Stimulated activated CD4-positive, alpha-beta T cell treated with anti-CD3 and anti-CD28 coated beads, Interleukin-15, amount 100 ng/mL, for 24 hours (primary cell): Measurements from ENCODE around the gene EMC10.
"Not testable (repeated sequence)": the region's sequence is repeated elsewhere in the genome, so short reads cannot be mapped to it uniquely, and the experiment has no call there.

Experiments used
- DNase-seq: peaks from one replicate; pipeline ENCODE4 v3.0.0-alpha.2; 2020

EMC10 gene

DNA sequence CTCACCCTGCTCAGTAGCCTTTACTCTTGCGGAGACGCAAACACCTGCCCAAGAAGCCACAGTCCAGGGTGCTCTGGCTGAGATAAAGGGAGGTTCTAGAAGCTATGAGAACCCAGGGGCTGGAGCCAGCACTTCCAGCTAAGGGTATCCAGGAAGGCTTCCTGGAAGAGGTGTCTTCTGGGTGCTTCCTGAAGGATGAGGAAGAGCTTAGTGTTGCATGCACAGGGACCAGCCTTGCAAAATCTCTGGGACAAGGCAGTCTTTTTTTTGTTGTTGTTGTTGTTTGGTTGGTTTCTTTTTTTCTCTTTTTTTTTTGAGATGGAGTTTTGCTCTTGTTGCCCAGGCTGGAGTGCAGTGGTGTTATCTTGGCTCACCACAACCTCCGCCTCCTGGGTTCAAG, 23.1 kb upstream of the EMC10 start:
- DNase-seq = no peak

- DNase-seq = no peak
Measured at GRCh38 chr19:50455992-50456391, 20.3 kb upstream of the EMC10 start.

DNA sequence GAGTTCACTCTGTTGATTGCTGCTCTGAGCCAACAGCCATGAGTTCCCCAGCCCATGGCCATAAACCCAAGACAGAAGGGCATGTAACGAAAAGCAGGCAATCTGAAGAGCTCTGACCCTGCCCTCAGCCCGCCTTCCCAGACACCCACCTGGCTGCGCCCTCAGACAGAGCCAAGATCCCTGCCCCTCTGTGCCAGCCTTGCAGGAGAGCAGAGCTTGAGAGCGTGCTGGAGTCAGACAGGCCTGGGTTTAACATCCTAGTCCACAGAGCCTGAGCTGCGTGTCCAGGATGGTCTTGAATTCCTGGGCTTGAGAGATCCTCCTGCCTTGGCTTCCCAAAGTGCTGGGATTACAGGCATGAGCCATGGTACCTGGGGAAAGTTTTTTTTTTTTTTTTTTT, 19.0 kb upstream of the EMC10 start:
- DNase-seq = no peak

- no peak for DNase-seq
Measured at GRCh38 chr19:50458396-50459066, 17.8 kb upstream of the EMC10 start.

GRCh38 chr19:50459067-50459456, 17.2 kb upstream of the EMC10 start:
- DNase-seq = no peak

- DNase-seq = no peak
Measured at GRCh38 chr19:50459638-50460037, 16.7 kb upstream of the EMC10 start.

- peak; percentile 28 for DNase-seq
Measured at GRCh38 chr19:50460161-50460765, 16.0 kb upstream of the EMC10 start.

DNA sequence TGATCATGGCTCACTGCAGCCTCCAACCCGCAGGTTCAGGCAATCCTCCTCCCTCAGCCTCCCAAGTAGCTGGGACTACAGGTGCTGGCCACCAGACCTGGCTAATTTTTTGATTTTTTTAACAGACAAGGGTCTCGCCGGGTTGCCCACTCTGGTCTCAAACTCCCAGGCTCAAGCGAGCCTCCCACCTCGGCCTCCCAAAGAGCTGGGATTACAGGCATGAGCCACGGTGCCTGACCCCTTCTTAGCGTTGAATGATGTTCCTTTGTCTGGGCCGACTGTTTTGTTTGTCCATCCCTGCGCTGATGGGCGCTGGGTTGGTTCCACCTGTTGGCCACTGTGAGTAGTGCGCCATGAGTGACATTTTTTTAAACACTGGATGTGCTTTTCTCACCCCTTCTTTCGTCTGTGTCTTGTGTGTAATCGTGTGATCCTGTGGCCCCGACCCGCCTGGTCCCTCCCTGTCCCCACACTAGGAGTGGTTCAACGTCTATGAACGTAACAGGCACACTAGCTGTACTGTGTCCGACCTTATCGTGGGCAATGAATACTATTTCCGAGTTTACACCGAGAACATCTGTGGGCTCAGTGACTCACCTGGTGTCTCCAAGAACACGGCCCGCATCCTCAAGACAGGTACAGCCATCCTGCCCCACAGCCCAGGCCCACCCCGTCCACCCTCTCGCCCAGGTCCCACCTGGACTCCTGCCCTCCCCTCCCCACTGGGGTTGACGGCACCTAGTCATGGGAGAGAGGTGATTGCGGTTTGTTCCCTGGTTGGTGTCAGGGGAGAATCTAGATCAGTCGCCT, 15.0 kb upstream of the EMC10 start:
- DNase-seq = peak; percentile 74

DNA sequence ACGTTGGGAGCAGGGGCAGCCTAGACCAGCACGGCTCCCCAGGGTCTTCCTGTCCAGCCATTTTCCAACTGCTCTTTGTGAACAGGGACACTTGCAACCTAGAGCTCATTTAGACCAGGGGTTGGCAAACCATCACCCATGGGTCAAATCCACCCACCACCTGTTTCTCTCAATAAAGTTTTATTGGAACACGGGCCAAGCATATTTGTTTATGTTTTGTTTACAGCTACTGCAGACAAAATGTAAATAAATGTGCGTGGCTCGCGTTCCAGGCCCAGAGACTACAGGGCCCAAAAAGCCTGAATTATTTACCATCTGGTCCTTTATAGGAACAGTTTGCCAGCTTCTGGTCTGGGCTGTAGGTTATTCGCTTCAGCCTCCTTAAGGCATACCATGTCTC, 13.3 kb upstream of the EMC10 start:
- DNase-seq = no peak

GRCh38 chr19:50464348-50464747, 12.0 kb upstream of the EMC10 start:
- DNase-seq = no peak

DNA sequence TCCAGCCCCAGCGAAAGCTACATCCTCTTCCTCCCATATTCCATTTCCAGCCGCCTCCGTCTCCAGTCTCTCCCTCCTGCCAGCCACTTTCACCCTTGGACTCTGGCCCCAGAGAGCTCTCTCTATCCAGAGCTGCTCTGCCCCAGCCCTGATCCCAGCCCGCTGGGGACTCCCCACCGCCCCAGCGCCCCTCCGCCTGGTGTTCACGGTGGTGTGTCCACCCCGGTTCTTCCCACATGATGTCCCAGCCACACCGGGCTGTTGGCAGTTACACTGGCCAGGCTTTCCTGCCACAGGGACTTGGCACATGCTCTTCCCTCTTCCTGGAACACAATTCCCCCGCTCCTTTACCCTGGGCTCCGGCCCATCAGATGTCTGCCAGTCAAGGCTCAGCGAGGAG, 11.3 kb upstream of the EMC10 start:
- DNase-seq = no peak

DNA sequence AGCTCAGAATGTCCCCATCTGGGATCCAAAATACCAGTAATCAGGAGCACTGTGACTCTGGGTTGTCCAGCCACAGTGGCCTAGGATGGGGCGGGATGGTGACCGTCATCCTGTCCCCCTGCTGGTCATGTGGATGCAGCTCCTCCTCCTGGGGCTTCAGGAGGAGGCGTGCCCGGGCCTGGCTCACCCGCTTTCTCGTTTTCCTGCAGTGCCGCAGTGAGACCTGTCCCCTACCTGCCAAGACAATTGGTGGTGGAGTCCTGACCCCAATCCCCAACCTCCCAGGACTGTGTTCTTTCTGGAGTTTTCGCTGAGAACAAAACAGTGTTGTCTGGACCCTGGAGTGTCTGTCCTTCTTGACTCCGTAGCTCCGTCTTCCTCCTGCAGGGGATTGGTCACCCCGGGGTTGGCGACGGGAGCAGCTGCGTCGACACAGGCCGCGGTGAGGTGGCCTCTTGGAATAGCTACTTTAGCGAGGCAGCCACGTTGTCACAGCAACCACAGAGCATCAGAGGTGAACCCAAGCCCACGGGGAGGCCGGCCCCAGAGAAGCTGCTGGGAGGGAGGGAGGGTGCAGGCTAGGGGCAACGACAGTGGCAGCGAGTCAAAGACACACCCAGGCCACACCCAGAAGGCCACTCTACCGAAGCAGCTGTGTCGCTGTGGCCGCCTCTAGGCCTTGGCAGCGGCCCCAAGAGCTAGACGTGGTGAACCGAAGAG, 10.2 kb upstream of the EMC10 start:
- DNase-seq = no peak

- no peak for DNase-seq
Measured at GRCh38 chr19:50466706-50467039, 9.6 kb upstream of the EMC10 start.

DNA sequence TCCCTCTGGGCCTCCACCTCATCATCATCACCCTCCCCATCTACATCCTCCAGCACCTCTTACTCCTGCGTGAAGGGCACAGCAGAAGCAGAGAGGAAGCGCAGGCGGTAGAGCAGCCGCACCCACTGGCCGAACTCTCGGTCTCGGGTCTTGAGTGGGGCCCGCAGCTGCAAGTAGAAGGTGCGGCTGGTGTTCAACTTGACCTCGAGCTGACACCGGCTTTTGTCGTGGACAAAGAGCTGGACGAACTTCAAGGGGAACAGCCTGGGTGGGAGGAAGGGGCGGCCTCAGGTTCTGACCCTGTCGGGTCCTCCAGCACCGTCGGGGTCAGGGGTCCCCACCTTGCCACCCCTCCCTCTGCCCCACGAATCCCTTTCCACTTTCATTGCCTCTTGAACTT, 8.7 kb upstream of the EMC10 start:
- no peak for DNase-seq

- DNase-seq = no peak
Measured at GRCh38 chr19:50468818-50469217, 7.5 kb upstream of the EMC10 start.

DNA sequence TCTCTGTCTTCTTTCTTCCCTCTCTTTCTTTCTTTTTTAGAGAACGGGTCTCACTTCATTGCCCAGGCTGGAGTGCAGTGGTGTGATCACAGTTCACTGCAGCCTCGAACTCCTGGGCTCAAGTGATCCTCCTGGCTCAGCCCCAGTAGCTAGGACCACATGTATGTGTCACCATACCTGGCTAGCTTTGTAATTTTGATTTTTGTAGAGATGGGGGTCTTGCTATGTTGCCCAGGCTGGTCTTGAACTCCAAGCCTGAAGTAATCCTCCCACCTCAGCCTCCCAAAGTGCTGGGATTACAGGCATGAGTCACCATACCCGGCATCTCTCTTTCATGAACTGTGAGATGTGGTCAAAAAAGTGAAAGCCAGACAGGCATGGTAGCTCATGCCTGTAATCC, 3.0 kb upstream of the EMC10 start:
- DNase-seq = not testable (repeated sequence)

DNA sequence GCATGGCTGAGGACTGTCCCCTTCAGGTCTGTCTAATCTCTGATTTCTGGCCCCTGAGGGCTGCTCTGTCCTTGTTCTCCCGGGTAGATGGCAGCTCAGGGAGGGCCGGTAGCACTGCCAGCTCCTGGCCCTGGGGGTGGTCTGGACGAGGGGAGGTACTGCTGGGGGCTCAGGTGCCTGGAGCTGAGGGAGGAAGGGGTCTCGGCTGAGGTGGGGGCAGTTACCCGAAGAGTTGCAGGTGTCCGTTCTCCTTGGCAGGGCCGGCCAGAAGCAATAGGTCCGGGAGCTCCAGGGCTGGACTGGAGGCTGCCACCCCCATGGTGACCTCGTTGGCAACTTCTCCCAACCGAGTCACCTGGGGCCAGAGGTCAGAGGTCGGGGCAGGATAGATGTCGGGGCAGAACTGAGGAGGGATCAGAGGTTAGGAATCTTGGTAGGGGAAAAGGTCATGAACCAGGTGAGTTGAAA, 1.2 kb upstream of the EMC10 start:
- DNase-seq = no peak

DNA sequence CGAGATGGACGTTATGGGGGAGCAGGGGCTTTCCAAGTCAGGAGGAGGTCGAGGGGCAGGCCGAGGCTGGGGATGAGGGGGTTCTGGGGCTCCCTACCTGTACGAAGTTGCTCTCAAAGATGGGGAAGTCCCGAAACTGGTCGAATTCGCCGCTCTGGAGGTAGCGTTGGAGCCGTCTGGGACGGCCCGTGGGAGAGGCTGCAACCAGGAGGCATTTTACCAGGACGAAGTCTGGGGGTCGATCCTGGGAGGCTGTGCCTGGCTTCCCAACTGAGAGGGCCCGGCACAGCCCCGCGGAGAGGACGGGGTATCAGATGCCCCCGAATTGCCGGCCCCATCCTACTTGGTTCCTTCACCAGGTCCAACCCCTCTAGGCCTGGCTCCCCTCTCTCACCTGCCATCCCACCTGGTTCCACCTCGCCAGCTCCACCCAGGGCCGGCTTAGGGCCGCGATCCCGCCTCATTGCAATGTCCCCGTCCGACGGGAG, 527 bp upstream of the EMC10 start:
- DNase-seq = no peak

DNA sequence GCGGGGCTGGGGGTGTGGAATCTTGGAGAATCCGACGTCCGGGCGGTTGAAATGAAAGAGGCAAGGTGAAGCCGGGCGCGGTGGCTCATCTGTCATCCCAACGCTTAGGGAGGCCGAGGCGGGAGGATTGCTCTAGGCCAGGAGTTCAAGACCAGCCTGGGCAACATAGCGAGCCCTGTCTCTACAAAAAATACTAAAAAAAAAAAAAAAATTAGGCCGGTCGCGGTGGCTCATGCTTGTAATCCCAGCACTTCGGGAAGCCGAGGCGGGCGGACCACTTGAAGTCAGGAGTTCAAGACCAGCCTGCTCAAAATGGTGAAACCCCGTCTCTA, 566 bp downstream of the EMC10 start:
- DNase-seq = no peak

DNA sequence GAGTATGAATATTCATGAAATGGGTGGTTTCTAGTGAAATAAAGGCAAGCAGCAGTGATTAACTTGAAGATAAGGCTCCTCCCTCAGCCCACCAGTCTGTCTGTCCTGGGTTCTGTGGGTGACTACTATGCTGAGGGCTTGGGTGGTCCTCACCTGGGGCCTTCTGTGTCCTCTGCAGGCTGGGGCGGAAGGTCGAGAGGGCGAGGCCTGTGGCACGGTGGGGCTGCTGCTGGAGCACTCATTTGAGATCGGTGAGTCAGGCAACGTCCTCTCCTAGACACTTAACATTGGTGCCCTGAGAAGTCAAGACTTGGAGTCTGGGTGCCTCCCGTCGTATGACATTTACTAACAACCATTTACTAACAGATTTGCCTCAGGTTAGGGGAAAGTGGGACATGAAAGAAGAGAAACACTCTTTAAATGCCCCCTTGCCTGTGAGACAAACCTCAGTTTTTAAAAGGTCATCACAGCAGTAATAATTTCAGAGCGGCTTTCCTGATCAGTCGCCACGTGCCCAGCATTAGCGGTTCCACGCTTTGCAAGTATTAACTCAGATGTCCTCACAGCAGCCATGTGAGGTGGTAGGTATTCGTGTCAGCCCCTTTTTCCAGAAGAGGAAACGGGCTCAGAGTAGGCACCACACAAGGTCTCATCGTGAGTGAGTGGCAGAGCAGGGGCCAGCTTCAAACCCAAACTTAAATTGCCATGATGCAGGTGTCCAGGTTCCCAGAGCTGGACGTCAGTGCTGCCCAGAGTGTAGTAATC, 1.6 kb downstream of the EMC10 start:
- no peak for DNase-seq

- peak; percentile 42 for DNase-seq
Measured at GRCh38 chr19:50478901-50479715, 2.8 kb downstream of the EMC10 start.

DNA sequence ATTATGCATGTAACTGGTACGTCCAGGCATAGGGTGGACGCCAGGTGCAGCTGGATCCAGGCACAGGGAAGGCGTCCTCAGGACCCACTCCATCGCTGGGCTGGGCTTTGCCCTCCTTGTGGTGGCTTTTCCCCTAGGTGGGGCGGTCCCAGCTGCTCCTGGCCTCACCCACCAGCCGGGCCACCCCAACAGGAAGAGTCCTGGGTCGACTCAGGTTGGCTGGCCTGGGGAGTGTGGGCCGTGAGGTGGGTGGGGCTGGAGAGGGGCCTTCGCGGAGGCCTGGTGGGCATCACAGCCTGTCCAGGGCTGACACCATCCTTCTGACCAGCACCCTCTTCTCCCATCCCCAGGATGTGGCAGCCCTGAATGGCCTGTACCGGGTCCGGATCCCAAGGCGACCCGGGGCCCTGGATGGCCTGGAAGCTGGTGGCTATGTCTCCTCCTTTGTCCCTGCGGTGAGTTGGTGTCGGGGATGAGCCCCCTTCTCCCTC, 3.5 kb downstream of the EMC10 start:
- no peak for DNase-seq
